ENCODE results near the gene TRIM22.

TRIM22 gene

DNA sequence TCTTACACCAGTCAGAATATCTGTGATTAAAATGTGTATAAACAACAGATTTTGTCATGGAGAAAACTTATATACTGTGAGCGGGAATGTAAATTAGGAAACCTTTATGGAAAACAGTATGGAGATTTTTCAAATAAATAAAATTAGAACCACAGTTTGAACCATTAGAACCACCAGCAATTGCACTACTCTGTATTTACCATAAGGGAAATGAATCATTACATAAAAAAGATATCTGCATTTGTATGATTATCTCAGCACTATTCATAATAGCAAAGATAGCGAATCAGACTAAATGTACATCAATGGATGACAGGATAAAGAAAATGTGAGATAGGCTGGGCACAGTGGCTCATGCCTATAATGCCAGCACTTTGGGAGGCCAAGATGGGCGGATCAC lies 57.0 kb downstream of the TRIM22 start:
- no peak for DNase-seq (ENCODE audit: low read depth in 2 of 2)

- DNase-seq (ENCODE audit: low read depth in 2 of 2) = no peak
Observed at GRCh38 chr11:5749836-5750235, 60.2 kb downstream of the TRIM22 start.

- no peak for DNase-seq (ENCODE audit: low read depth in 2 of 2)
Observed at GRCh38 chr11:5753943-5754342, 64.4 kb downstream of the TRIM22 start, which contains the start of gene OR52N4. OR52N4 (plus strand) TSS chr11:5754243; CDS start chr11:5754741, 498 bp downstream.

Data from stimulated activated CD8-positive, alpha-beta memory T cell treated with anti-CD3 and anti-CD28 coated beads, Interleukin-2, amount 100 ng/mL, for 48 hours (primary cell).